Placental pericyte (primary cell): Measurements from ENCODE around the gene TMEFF2. TPM values are rescaled to one million over a fixed set of nuclear protein-coding genes. Genes with fewer than 3 reads are reported as not detected.

Experiments used
- total RNA-seq: library from RNA; depleted of rRNA; stranded (reverse); fragments of >200 nt; gene quantifications from 2 replicates; pipeline ENCODE4 v1.2.3, GENCODE V29; 2012

Gene TMEFF2
- total RNA-seq: under 0.01 TPM in 1 of 2 replicates, not detected in the other

GRCh38 chr2:192194866-192195547, at the start of gene TMEFF2:
TSS of gene TMEFF2 (minus strand) at chr2:192194933. CDS start at chr2:192194524, 409 bp downstream.

